PFSK-1 (cell line): Measurements from ENCODE around the gene LIFR.

Experiments used
- POLR2AphosphoS5 ChIP-seq: IDR thresholded peaks from 2 replicates; pipeline ENCODE4 v1.6.1; 2012; ENCODE audit warnings: low read depth, mild to moderate bottlenecking, control low read depth, low read length, moderate library complexity
- TAF1 ChIP-seq: IDR thresholded peaks from 2 replicates; pipeline ENCODE4 v1.6.1; 2012; ENCODE audit warnings: low read length, control low read depth, borderline replicate concordance; ENCODE audit not compliant: insufficient read depth

DNA sequence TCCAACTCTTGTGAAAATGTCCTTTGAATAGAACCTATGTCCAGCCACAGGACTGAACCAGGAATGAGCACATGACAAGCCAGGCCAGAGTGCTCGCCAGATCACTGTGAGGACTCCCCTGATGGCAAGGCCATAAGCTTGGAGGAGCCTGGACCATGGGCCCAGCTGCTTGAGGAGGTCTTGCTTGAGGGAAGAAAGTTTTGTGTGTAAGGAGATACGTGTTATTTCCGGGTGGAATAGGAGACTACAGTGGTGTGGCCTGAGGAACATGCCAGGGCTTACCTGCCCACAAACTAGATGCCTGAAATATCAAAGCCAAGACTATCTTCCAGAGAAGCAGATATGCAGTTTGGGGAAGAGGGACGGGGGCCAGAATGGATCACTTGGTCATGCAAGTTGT lies 84.7 kb downstream of the LIFR start:
- TF ChIP-seq POLR2AphosphoS5 (no peak), TAF1 (no peak)
